Stimulated activated CD8-positive, alpha-beta memory T cell treated with anti-CD3 and anti-CD28 coated beads, Interleukin-2, amount 100 ng/mL, for 1 hour (primary cell): Measurements from ENCODE around the gene FGF2.
"Not testable (repeated sequence)": the region's sequence is repeated elsewhere in the genome, so short reads cannot be mapped to it uniquely, and the experiment has no call there.

Experiments
- DNase-seq, 2 donors: peaks; one replicate each; pipeline ENCODE4 v3.0.0-alpha.2; 2020; ENCODE audit warnings: low read depth in 2 of 2

FGF2 gene

DNA sequence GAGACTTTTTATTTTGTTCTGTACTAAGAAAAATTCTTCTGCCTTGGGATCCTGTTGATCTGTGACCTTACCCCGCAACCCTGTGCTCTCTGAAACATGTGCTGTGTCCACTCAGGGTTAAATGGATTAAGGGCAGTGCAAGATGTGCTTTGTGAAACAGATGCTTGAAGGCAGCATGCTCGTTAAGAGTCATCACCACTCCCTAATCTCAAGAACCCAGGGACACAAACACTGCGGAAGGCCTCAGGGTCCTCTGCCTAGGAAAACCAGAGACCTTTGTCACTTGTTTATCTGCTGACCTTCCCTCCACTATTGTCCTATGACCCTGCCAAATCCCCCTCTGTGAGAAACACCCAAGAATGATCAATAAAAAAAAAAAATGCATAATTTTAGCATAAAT lies 13.8 kb upstream of the FGF2 start:
- DNase-seq: not testable (repeated sequence)

DNA sequence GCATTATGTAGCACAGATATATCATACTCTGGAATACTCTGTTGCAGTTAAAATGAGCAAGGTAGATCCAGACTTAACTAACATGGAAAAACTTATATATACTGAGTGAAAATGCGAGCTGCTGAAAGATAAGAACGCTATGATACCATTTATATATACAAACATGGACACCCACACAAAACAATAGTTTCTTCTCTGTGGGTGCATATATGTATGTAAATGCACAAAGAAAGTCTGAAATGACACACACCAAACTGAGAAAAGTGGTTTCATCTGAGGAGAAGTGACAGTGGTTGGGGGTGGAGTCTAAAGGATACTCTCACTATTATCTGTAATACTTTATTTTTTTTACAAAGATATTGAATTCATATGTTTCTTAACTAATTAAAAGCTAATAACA lies 12.2 kb upstream of the FGF2 start:
- no peak for DNase-seq

DNA sequence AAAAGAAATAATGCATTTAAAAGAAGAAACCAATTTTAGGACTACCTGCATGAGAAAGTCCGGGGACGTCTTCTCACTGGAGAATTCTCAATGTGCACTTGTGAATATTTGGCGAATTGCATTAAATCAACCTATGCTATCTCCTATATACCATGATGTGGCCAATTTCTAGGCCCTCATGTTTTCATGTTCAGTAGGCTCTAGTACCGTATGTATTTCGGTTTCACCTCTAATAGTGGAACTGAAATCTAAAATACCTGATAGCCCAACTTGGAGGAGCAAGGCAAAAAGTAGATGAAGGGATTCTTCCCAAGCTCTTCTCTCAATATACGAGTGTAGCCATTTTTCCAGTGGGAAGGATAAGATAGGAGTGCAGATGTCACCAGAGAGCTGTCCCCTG lies 11.4 kb upstream of the FGF2 start:
- no peak for DNase-seq

DNA sequence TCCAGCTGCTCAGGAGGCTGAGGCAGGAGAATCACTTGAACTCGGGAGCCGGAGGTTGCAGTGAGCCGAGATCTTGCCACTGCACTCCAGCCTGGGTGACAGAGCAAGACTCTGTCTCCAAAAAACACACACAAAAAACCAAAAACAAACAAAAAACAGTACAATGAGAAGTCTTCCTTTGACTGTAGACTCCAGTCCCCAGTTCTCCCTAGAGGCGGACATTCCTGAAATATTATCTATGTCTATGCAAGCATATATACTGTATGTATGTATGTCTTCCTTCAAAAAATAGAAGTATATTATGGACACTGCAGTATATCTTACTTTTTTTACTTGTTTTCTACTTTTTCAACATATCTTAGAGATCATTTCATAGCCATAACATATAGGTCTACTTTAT lies 10.2 kb upstream of the FGF2 start:
- DNase-seq: no peak

DNA sequence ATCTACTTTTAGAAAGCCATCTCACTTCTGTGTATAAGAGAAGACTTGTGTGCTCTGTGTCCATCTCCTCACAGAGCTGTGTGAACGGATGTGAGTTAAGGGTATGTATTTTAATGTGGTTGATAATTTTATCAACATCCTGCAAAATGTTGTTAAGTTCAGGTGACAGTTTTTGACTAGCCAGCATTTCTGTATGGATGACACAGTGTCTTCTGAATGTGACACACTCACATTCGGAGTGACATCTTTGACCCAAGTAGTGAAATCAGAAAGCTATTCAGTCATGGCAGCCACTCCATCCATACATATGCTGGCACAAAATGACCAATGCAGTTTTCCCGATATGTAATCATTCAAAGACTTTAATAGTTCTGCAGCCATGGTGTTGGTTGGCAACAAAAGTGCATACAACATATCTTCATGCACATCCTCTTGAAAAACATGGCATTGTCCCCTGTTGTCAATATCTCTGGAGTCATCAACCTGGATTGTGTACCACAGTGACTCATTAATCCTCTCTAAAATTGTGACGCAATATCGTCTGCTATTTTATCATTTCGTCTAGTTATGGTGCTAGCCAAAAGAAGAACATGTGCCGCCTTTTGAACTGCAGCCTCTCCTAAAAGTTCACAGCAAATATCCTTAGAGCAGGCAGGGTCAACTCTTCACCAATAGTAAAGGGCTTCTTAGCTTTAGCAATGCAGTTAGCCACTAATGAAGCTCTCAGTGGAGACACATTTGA lies 6.8 kb upstream of the FGF2 start:
- no peak for DNase-seq

DNA sequence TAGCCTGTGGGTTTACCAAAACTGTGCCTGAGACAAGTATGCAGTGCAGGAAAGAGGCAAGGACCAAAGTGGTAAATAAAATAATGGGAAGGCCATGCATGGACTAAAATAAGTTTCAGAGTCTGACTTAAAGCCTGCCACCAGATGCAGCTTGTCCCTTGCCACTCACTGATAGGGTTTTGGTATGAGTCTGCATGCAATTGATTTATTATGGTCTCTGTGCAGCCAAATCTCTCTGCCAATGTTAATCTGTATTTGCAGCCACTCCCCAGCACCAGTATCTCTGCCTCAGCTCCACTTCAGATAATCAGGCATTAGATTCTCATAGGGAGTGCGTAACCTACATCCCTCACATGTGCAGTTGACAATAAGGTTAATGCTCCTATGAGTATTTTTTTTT lies 5.5 kb upstream of the FGF2 start:
- DNase-seq: no peak

DNA sequence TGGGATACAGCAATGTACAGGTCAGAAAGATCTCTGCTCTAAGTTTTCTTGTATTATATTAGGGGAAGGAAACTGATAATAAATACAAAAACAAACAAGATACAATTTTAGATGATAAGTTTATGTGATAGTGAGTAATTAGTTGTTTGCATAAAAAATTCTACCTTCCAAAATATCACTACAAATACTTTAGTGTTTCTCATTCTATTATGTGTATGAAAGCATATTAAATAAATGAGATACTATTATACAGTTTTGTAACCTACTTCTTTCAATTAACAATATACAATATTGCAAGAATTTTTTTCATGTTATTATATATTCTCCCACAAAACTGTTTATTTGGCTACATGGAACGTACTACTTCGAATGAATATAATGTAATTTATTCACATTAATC lies 4.2 kb upstream of the FGF2 start:
- no peak for DNase-seq

DNA sequence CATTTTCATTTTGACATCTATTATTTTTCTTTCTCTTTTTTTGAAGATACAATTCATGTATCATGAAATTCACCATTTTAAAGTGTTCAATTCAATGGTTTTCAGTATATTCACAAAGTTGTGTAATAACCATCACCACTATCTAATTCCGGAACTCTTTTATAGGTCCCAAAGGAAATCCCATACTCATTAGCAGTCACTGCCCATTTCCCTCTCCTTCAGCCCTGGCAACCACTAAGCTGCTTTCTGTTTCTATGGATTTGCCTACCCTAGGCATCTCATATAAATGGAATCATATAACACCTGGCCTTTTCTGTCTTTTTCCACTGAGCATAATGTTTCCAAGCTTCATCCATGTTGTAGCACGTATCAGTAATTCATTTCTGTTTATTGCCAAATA lies 3.2 kb upstream of the FGF2 start:
- no peak for DNase-seq

DNA sequence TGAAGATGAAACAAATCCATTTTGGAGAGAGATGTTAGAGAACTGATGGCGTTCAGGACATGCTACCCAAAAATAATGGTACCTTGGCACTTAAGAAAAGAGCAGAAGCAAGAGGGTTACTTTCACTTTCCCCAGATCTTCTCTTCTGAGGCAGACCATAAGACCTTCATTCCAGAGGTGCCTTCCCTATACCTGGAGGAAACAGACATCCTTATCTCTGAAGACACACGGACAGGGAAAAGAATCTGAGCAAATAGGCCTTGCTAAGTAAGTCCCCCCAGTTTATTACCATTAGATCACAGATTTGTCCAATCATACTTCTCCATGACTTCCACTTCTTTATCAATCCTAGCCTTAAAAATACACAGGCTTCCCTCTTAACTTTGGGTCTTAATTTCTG lies 2.0 kb upstream of the FGF2 start:
- DNase-seq: no peak

DNA sequence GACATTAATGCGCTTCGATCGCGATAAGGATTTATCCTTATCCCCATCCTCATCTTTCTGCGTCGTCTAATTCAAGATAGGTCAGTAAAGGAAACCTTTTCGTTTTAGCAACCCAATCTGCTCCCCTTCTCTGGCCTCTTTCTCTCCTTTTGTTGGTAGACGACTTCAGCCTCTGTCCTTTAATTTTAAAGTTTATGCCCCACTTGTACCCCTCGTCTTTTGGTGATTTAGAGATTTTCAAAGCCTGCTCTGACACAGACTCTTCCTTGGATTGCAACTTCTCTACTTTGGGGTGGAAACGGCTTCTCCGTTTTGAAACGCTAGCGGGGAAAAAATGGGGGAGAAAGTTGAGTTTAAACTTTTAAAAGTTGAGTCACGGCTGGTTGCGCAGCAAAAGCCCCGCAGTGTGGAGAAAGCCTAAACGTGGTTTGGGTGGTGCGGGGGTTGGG lies 528 bp upstream of the FGF2 start:
- no peak for DNase-seq

DNA sequence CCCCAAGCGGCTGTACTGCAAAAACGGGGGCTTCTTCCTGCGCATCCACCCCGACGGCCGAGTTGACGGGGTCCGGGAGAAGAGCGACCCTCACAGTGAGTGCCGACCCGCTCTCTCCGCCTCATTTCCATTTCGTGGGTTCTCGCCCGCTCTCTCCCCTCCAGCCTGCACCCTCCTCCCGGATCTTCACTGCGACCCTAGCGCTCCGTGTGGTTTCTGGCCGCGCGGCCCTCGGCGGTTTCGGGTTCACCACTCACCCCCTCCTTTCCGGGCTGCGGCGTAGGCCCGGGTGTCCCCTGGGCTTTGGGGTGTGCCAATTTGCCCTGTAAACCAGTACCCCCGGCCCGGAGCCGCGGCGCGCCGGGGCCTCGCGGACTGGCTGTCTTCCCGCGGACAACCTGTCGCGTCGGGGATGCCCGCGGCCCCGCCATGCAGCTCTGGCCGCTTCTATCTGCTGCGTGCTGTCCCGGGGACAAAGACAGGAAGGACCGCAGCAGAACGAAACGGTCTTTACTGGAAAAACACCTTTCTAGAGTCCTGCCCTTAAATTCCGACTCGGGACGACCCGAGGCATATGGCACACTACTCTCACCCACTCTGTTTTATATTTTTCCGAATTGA lies 737 bp downstream of the FGF2 start:
- DNase-seq: no peak

DNA sequence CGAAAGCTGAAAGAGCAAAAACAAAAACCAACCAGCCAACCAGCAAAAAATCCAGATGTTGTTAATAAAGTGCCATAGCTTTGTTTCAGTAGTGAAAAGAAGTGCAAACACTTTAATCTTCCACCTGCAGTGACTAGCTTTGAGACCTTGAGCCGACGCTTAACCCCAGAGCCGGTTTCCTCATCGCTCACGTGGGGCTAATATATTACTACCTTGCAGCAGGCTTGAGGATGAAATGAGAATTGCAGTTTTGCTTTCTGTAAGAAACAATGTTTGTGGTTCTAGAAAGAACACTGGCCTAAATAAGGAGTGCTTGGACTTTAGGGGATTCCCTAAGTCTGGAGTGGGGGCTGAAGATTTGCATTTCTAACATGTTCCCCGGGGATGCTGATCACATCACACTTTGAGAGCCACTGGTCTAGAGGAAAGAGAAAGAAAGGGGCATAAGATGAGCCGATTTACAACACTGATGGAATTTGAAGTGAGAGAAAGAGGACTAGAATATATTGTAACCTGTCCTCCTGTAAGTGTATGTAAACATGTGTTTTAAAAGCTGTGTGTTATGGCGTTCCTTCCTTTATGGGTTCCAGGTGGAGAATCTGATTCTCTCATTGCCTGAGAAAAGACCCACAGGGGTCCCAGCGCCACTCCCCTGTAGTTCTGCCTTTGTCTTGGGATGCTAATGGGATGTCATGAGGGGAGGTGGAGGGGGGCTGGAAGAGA lies 1.4 kb downstream of the FGF2 start:
- no peak for DNase-seq

DNA sequence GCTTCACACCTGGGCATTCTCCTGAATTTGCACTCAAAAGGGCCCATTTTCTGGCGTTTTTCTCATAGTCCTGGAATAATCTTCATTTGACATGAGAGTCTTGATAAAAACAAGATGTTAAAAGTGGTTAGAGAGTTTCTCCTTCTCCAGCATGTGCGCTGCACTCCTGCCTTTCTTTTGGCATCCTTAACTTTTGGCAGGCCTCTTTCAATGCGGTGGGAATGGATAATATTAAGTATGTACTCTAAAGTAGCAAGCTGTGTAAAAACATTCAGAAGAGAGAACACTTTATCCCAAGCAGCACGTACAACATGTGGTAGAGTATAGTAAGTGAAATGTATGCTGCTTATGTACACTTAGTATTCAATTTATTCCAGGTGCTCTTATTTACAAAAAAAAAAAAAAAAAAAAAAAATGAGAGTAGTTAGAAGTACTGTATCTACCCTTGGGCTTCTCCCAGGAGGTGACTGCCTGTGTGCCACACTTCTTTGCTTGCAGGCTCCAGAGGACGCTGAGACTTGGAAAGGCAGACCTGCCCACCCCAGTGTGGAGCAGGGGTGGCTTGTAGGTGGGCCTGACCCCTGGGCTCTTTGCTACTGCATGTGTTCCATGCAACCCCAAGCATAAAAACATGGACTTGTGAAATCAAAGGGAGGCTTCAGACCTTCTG lies 3.9 kb downstream of the FGF2 start:
- no peak for DNase-seq

DNA sequence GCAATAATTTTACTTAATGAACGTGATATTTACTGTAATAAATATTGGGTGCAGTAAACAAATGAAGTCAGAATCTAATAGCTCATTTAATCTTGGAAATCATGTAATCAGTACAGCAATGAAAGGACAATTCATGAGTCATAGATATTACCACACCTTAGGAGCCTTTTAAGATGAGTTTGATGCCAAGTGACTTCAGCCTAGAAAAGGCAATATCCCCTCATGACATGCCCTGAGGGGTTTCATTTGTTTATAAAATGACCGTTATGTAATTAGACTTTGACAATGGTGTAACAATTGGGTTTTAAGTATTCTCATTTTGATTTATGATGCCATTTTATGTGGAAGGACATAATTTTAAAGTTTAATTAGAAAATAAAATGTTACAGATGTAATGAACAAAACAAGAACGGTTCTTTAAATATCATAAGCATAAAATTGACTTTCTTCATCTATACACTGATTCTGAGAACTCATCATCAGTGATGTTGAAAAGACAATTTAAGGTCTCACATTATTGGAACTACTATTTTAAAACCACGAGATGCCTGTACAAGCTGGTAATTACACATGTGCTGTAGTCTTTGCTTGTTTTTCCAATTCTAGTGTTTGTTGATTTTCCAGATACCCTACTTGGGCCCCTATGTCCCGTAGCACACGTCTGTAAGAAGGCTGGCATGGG lies 5.0 kb downstream of the FGF2 start:
- DNase-seq: no peak

DNA sequence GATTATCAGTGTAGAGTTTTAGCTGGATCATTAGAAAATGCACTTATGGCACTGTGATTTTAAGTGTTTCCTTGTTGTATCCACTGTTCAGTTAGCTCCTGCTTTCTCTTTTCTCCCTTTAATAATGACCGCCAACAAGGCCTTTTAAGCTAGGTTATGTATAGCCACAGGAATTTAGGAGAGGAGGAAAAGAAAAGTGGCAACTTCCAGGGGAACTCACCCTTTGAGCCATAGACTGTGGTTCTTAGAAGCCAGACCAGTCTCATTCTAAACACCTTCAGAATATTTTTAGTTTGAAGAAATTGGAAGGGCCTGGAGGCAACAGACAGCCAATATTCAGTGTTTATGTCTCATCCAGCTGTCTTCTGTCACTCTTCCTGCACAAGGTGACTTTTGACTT lies 6.1 kb downstream of the FGF2 start:
- no peak for DNase-seq

DNA sequence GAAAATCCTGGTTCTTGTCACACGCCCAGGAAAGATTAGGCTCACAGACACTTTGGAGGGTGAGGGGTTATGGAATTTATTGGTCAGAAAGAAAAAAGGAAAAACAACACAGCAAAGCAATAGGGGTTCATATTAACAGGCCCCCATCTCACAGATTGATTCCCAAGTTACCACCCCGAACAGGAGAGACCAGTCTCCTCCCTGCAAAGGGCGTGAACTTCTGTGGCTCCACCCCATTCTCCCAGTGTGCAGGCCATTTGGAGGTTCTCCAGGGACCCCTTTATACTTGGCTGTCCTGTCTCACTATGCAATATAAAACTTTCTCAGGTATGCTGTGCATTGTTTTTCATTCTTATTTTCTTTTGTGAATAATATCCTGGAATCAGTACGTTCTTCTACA lies 7.4 kb downstream of the FGF2 start:
- no peak for DNase-seq

DNA sequence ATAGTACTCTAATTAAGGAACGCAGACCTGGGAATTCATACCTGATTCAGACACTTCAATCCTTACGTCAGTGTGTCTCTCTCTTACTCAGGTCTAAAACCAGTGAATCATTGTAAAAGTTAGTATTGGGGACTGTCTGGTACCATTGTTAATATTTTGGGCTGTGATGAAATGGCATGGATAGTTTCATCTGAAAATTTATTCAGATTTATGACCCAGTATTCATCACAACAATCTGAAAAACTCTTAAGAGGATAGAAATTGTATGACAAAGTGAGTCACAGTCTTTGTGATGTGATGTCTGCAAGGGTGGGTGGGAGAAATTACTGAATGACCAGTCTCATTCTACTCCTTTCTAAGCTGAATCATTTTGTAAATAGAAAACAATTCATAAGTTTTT lies 10.3 kb downstream of the FGF2 start:
- DNase-seq: no peak

DNA sequence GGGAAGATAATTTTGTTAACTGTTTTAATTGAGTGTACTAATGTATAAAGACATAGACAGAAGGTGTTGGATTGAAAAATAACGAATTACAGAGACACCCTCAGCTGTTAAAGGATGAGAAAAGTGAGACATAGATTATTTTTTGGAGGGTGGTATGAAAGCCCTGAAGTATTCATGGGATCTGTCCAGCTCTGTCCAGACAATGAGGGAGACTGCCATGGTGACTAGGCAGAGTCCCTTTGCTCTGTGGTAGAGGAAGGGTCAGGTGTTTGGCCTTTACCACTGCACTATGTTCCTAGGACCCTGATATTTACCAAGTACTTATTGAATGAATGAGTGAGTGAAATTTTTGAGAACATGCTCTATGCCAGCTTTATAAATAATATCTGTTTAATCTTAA lies 11.4 kb downstream of the FGF2 start:
- no peak for DNase-seq

DNA sequence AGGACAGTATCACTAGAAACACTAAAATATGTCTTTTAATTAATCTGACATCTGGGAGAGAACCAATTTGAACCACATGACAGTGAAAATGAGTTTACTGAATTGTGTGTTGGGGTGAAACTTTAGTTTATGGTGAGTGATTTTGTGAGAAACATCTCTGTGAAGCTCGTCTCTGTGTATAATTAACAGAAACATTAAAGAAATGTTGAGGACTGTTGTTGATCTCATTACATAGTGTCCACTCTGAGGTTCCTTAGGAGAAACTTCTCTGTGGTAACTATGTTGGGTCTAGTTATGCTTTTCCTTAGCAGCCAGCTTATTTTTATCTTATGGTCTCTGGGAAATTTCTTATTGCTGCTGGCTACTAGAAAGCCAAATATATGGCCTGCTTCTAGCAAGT lies 15.8 kb downstream of the FGF2 start:
- no peak for DNase-seq

DNA sequence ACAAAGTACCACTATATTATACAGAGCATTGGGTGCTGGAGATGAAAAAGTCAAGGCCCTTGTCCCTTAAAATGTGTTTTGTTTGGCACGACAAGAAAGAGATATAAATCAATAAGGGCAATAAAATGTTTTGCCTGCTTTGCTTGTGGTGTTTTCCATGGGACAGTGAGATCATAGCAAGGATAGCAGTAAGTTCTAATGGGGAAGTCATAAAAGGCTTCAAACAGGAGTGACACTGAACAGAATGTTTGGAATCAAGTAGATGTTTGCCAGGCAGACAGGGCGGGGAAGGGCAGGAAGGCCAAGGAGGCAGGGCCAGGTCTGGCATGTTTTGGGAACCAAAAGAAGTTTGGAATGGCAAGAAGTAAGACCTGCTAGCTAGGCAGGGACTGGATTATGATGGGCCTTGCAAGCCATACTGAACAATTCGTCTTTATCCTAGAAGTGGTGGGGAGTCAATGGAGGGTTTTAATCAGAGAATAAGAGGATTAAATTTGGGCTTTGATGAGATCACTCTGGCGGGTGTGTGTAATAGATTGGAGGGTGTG lies 16.4 kb downstream of the FGF2 start:
- no peak for DNase-seq

DNA sequence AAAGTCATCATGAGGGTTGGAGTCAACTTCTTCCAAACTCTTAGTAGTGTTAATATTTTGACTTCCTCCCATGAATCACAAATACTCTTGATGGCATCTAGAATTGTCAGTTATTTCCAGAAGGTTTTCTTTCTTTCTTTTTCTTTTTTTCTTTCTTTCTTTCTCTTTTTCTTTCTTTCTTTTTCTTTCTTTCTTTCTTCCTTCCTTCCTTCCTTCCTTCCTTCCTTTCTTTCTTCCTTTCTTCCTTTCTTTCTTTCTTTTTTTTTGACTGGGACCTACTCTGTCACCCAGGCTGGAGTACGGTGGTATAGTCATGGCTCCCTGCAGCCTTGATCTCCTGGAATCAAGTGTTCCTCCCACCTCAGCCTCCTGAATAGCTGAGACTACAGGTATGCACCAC lies 17.8 kb downstream of the FGF2 start:
- not testable (repeated sequence) for DNase-seq

DNA sequence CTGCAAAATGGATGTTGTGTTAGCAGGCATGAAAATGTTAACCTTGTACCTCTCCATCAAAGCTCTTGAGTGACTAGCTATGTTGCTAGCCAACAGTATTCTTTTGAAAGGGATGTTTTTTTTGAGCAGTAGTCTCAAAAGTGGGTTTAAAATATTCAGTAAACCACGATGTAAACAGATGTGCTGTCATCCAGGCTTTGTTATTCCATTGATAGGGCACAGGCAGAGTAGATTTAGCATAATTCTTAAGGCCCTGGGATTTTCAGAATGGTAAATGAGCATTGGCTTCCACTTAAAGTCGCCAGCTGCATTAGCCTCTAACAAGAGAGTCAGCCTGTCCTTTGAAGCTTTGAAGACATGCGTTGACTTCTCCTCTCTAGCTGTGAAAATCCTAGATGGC lies 18.4 kb downstream of the FGF2 start:
- DNase-seq: no peak
